Spinal cord (tissue), 10 donors: Measurements from ENCODE around the gene SPRY4. TPM values are rescaled to one million over a fixed set of nuclear protein-coding genes. Genes with fewer than 3 reads are reported as not detected.

Source experiments
- DNase-seq, 6 donors: peaks; one replicate each; pipeline versions ENCODE4 v3.0.0 to v3.0.0-alpha.2; 2013 to 2015; ENCODE audit warnings: low spot score in 6 of 6, low read depth in 4 of 6
- H3K27ac ChIP-seq: one replicate; pipeline ENCODE4 v1.5.1; 2013; ENCODE audit warnings: low read depth, low read length, control low read depth
- H3K27me3 ChIP-seq: one replicate; pipeline ENCODE4 v1.6.1; 2013; ENCODE audit warnings: low read length; ENCODE audit not compliant: control insufficient read depth, insufficient read depth
- H3K36me3 ChIP-seq: one replicate; pipeline ENCODE4 v1.6.1; 2013; ENCODE audit warnings: low read length; ENCODE audit not compliant: control insufficient read depth, insufficient read depth
- H3K4me1 ChIP-seq: one replicate; pipeline ENCODE4 v1.6.1; 2013; ENCODE audit warnings: low read length; ENCODE audit not compliant: control insufficient read depth, insufficient read depth
- H3K4me3 ChIP-seq: one replicate; pipeline ENCODE4 v1.5.1; 2013; ENCODE audit warnings: low read depth, low read length, control low read depth
- H3K9me3 ChIP-seq: one replicate; pipeline ENCODE4 v1.6.1; 2013; ENCODE audit warnings: low read length; ENCODE audit not compliant: control insufficient read depth, insufficient read depth
- WGBS: methylation state at CpG from one replicate; pipeline ENCODE4 v1.1.5; 2013; ENCODE audit warnings: missing lambda C conversion rate; ENCODE audit not compliant: insufficient coverage; 5-methylcytosine and 5-hydroxymethylcytosine counted together
- polyA plus RNA-seq, 2 donors: library from polyadenylated mRNA; unstranded; fragments of 120-200 nt; gene quantifications; one replicate each; pipeline ENCODE4 v1.2.1, GENCODE V29; 2013; ENCODE audit not compliant: insufficient read length in 2 of 2
- total RNA-seq, 2 donors: library from RNA; depleted of rRNA in 1 of 2; stranded (reverse); fragments of 120-200 nt in 1 of 2; fragments of >200 nt in 1 of 2; gene quantifications; one replicate each; pipeline versions ENCODE4 v1.2.3 to v1.2.4, GENCODE V29; 2013 to 2014
- donor health status: healthy.

SPRY4 gene
- total and polyA plus RNA-seq, 4 donors: 11.6 to 28.5 (median 21.0) TPM

DNA sequence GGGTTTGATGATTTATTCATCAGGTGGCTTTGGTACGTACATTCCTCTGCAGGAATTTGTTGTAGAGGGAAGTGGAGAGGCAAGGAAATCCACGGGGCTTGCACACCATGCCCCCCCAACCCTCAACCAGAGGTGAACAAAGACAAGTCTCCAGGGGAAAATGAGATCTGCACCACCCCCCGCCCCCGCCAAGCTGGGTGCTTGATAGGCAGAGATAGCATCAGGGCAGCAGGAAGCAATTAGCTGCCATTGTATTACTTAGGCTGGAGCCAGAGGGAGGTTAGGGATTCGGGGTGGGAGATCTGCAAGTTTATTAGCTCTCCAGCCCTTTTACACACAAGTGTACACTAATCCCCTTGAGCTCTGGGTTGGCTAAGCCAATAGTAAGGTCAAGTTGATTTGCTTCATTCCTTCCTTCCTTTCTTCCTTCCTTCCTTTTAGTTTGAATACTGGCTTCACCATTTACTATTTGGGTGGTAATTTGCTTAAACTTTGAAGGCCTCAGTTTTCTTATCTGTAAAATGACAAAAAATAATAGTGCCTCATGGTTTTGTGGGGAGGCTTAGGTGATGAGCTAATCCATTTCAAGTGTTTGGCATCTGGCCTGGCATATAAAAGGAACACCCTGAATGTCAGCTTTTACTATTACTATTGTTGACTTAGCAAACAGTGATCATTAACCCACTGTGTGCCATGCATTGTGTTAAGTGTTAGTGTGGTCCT lies 34.1 kb downstream of the SPRY4 start:
- Histone ChIP-seq H3K27ac (no peak overlapping the region), H3K27me3 (no peaks in the 10 kb centered on the region), H3K9me3 (no peaks in the 10 kb centered on the region), H3K4me1 (peaks cover 14% of the 10 kb centered on the region), H3K4me3 (no peak overlapping the region), H3K36me3 (no peaks in the 10 kb centered on the region)
- DNase-seq: no peak
- 67% methylated on average over 1 of the region's 5 CpGs for WGBS

DNA sequence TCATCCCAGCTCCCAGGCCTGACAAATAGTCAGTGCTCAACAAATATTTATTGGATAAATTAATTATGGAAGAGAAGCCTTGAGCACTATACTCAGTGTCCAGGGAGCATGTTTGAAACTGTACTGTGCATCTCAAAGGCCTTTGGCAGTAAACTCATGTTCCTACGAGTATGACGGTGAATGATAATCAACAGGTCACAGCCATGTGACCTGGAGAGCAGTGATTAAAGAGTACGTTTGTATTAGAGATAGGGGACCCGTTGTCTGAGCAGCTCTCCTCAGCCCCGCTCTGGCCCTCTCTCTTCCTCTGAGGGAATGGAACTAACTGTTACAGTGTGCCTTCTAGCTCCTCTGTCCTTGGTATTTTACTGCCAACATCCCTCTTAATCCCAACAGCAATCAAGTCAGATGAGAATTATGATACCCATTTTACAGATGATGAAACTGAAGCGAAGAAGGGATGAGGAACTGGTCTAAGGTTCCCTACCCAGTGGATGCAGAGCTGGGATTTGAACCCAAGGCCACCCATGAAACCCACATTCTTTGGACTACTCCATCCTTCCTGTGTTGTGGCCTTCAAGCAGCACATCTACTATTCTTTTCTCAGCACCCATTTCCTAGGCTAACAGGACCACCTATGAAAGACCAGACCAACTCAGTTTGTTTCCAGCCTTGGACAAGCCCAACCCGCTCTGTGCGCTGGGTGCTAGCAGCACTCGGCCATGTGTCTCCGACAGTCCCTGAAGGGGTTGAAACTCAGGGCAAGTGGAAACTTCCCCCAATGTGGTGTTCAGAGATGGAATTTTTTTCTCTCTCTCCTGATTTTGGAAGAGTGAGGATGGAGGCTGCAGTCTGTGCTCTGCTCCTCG lies 34.9 kb downstream of the SPRY4 start:
- DNase-seq: no peak
- H3K36me3 ChIP-seq: no peaks in the 10 kb centered on the region
- H3K27ac ChIP-seq: no peak overlapping the region
- H3K9me3 ChIP-seq: no peaks in the 10 kb centered on the region
- H3K4me1 ChIP-seq: peaks cover 8% of the 10 kb centered on the region
- H3K4me3 ChIP-seq: no peak overlapping the region
- H3K27me3 ChIP-seq: no peaks in the 10 kb centered on the region
- WGBS: 78% methylated on average over 11 of the region's 11 CpGs

DNA sequence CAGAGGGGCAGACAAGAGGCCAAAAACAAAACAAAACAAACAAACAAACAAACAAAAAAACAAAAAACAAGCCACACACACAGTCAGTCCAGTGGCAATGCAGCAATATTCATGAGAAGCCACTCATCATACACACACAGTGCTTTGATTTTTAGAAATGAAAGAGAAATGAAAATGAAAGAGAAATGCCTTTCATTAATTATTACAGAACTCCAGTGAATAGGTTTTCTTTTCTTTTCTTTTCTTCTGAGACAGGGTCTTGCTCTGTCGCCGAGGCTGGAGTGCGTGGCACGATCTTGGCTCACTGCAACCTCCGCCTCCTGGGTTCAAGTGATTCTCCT lies 36.9 kb downstream of the SPRY4 start:
- Histone ChIP-seq H3K36me3 (no peaks in the 10 kb centered on the region), H3K4me1 (peaks cover 7% of the 10 kb centered on the region), H3K9me3 (no peaks in the 10 kb centered on the region), H3K27me3 (no peaks in the 10 kb centered on the region), H3K4me3 (no peak overlapping the region), H3K27ac (no peak overlapping the region)
- 86% methylated on average over 3 of the region's 5 CpGs for WGBS
- DNase-seq: no peak

DNA sequence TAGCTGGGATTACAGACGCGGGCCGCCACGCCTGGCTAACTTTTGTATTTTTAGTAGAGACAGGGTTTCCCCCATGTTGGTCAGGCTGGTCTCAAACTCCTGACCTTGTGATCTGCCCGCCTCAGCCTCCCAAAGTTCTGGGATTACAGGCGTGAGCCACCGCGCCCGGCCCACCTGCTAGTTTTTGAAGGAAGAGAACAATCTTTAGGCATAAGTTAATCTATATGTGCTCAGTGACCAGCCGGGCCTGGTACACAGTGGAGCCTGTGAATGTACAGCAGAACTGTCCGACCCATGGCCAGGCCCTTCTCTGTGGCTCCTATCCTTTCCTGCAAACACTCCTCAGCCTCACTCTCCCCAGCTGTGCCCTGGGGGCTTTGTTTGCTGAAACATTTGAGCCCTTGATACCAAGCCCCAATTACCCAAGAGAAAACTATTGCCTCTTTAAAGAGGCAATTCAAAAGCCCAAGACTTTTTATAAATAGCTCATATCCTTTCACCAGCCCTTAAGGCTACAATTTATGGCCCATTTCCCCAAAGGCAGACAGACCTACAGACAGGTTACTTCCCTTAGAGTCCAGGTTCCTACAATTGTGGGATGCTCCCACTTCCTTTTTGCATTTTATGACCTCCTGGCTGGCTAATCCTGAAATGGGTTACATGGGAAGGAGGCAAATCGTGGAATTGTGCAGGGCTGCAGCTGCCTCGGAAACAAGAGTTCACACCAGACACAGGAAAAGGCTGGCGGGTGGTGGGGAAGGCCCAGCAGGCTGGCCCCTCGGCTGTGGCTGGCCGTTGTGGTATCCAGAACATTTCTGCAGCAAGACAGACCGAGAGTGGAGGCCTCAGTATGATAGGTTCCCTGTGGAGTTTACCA lies 37.5 kb downstream of the SPRY4 start:
- H3K4me1 ChIP-seq: peaks cover 7% of the 10 kb centered on the region
- 57% methylated on average over 12 of the region's 17 CpGs for WGBS
- no peak overlapping the region for H3K4me3 ChIP-seq
- no peak for DNase-seq
- no peak overlapping the region for H3K27ac ChIP-seq
- no peaks in the 10 kb centered on the region for H3K9me3 ChIP-seq
- H3K36me3 ChIP-seq: no peaks in the 10 kb centered on the region
- no peaks in the 10 kb centered on the region for H3K27me3 ChIP-seq

DNA sequence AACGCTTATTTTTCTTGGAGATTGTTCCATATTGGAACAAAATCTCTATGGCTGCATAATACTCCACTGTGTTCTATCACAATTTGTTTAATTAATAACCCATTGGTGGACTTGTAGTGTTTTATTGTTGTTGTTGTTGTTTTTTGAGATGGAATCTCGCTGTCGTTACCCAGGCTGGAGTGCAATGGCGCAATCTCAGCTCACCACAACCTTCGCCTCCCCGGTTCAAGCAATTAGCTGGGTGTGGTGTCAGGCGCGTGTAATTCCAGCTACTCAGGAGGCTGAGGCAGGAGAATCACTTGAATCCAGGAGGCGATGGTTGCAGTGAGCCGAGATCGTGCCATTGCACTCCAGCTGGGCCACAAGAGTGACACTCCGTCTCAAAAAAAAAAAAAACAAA lies 38.7 kb downstream of the SPRY4 start:
- H3K4me1 ChIP-seq: peaks cover 8% of the 10 kb centered on the region
- no peak for DNase-seq
- 86% methylated on average over 6 of the region's 12 CpGs for WGBS
- H3K9me3 ChIP-seq: no peaks in the 10 kb centered on the region
- H3K36me3 ChIP-seq: no peaks in the 10 kb centered on the region
- H3K27me3 ChIP-seq: no peaks in the 10 kb centered on the region
- H3K27ac ChIP-seq: no peak overlapping the region
- H3K4me3 ChIP-seq: no peak overlapping the region

DNA sequence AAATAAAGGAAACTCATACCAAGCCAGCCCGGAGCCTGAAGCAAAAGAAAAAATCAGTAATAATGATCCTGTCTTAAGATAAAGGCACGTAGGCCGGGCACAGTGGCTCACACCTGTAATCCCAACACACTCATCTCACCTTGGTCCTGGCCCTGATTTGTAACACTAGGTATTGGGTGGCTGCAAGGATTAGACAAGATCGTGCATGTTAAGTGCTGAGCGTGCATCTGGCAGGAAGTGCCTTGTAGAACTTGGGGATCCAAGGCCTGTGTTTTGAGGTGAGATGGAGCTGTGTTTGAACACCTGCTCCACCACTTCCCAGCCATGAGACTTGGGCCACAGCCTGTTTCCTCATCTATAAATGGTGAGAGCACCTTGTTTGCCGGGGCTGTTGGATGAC lies 41.5 kb downstream of the SPRY4 start:
- Histone ChIP-seq H3K27ac (no peak overlapping the region), H3K9me3 (no peaks in the 10 kb centered on the region), H3K4me3 (no peak overlapping the region), H3K36me3 (no peaks in the 10 kb centered on the region), H3K4me1 (peaks cover 24% of the 10 kb centered on the region), H3K27me3 (no peaks in the 10 kb centered on the region)
- no peak for DNase-seq
- 89% methylated on average over 1 of the region's 6 CpGs for WGBS

DNA sequence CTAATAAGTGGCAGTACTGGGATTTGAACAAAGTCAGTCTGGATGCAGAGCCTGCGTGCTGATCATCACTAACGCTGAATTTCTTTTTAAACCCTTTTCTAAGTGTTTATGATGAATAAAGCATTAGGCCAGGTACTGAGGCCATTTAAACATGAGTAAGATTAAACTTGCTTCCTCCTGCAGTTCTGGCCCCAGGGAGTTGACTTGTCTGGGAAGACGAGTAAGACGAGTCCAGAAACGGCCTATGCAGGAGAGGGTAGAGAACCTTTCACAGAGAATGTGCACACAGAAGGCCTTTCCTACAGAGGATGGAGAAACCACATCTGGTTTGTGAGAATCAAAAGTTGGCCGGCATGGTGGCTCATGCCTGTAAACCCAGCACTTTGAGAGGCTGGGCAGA lies 42.9 kb downstream of the SPRY4 start:
- Histone ChIP-seq H3K4me1 (peaks cover 18% of the 10 kb centered on the region), H3K9me3 (no peaks in the 10 kb centered on the region), H3K27ac (no peak overlapping the region), H3K4me3 (no peak overlapping the region), H3K27me3 (no peaks in the 10 kb centered on the region), H3K36me3 (no peaks in the 10 kb centered on the region)
- 87% methylated on average over 3 of the region's 6 CpGs for WGBS
- no peak for DNase-seq

DNA sequence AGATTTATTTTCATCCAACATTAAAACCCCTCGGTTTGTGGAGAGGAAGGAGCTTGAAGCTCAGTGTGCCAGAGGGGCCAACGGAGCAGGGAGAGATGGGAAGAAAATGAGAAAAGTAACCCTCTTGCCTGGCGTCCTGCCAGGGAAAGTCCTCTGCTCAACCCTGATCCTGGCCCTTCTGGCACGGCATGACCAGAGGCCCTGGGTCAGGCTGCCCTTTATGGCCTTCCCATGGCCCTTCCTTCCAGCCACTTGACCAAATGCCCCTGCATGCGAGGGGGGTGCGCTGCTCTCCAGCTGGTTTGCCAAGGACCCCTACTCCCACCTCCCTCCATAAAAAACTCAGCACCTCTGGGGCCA lies 43.8 kb downstream of the SPRY4 start:
- 77% methylated on average over 3 of the region's 6 CpGs for WGBS
- peaks cover 17% of the 10 kb centered on the region for H3K4me1 ChIP-seq
- DNase-seq: no peak
- H3K4me3 ChIP-seq: no peak overlapping the region
- no peaks in the 10 kb centered on the region for H3K27me3 ChIP-seq
- H3K9me3 ChIP-seq: no peaks in the 10 kb centered on the region
- no peaks in the 10 kb centered on the region for H3K36me3 ChIP-seq
- no peak overlapping the region for H3K27ac ChIP-seq

DNA sequence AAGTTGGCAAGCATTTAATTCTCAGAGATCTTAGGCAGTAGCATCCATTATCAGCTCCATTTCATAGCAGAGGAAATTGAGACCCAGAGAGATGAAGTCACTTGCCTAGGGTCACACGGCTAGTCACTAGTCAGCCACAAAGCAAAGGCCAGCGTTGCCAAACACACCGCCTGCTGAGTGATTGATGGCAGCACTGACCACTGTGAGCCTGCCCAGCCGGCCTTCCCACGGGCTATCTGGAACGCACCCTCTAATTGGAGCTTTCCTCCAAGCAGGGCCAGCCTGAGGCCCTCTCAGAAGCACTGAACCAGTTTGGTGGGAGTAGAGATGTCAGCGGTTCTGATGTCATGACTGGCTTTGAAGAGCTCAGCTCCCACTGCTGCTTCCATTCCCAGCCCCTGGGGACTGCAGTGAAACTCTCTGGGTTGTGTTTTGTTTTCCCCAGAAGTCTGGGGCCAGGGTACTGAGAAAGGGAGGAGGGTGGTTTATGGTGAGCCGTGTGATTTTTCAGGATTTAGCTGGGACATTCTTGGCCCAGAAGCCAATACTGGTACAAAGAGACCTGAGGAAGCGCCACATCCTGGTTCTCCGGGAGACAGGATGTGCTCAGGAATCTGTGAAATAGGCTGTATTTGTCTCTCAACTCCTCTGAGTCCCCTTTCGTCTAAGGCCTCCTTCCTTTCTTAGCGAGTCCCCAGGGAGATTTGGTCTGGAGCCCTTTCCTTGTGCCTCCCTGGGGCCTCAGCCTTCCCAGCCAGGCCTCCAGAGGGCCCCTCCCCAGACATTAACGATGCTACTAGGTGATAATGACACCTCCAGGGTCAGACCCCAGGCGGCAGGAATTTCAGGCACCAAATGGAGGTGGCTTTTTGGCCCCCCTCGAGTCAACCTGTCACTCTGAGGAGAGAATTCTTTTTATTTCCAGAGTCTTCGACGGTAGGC lies 44.5 kb downstream of the SPRY4 start:
- DNase-seq: peak in 1 of 6 donors; percentile 33
- H3K27ac ChIP-seq: peak overlapping the region; percentile 44
- no peak overlapping the region for H3K4me3 ChIP-seq
- no peaks in the 10 kb centered on the region for H3K36me3 ChIP-seq
- no peaks in the 10 kb centered on the region for H3K27me3 ChIP-seq
- 39% methylated on average over 10 of the region's 17 CpGs for WGBS
- peaks cover 17% of the 10 kb centered on the region for H3K4me1 ChIP-seq
- no peaks in the 10 kb centered on the region for H3K9me3 ChIP-seq
